K562 (cell line): ENCODE data around the gene RAB31. TPM values are rescaled to one million over a fixed set of nuclear protein-coding genes. Genes with fewer than 3 reads are reported as not detected.

ENCODE experiments used
- AFF1 ChIP-seq, 2 experiments: fragments of 450-650 bp; IDR thresholded peaks; 2 replicates each; pipeline ENCODE4 v1.6.1; 2018; ENCODE audit warnings: mild to moderate bottlenecking in 2 of 2, low read depth in 1 of 2; ENCODE audit not compliant: partially characterized antibody in 2 of 2
- CHD4 ChIP-seq: fragments of 200-600 bp; sonication (generic); IDR thresholded peaks from 3 replicates; pipeline ENCODE4 v1.6.1; 2012; ENCODE audit warnings: low read depth, mild to moderate bottlenecking, mixed read lengths, low read length, inconsistent platforms; ENCODE audit not compliant: insufficient read depth, insufficient replicate concordance, poor library complexity, severe bottlenecking
- CSDE1 ChIP-seq, 2 experiments: fragments of 450-650 bp; IDR thresholded peaks; 2 replicates each; pipeline ENCODE4 v1.6.1; 2016; ENCODE audit warnings: mild to moderate bottlenecking in 1 of 2
- GATAD2A ChIP-seq: fragments of 450-650 bp; IDR thresholded peaks from 2 replicates; pipeline ENCODE4 v1.6.1; 2017
- KDM2B ChIP-seq: fragments of 250-450 bp; sonication (Bioruptor Pico); IDR thresholded peaks from 2 replicates; pipeline ENCODE4 v1.8.0; 2021; ENCODE audit warnings: mild to moderate bottlenecking, moderate library complexity
- MTF1 ChIP-seq: fragments of 250-450 bp; sonication (Bioruptor Pico); IDR thresholded peaks from 2 replicates; pipeline ENCODE4 v1.9.0; 2021; ENCODE audit warnings: moderate library complexity, mild to moderate bottlenecking, inconsistent platforms, borderline replicate concordance
- NELFE ChIP-seq: IDR thresholded peaks from 2 replicates; pipeline ENCODE4 v1.6.1; 2011; ENCODE audit warnings: mild to moderate bottlenecking; ENCODE audit not compliant: insufficient read depth, insufficient read length
- NFIX ChIP-seq: fragments of 250-450 bp; sonication (Bioruptor Pico); IDR thresholded peaks from 2 replicates; pipeline ENCODE4 v1.4.0; 2020; ENCODE audit warnings: low read depth, mild to moderate bottlenecking, moderate library complexity
- POLR3A ChIP-seq: IDR thresholded peaks from 2 replicates; pipeline ENCODE4 v1.6.1; 2011; ENCODE audit warnings: borderline replicate concordance, mild to moderate bottlenecking, moderate library complexity; ENCODE audit not compliant: insufficient read length, insufficient read depth; ENCODE audit errors: extremely low read depth
- ZNF217 ChIP-seq: sonication (generic); formaldehyde crosslinking; IDR thresholded peaks from 2 replicates; pipeline ENCODE4 v1.8.0; 2022; ENCODE audit warnings: mild to moderate bottlenecking, missing genetic modification reagents
- ZNF431 ChIP-seq: sonication (generic); formaldehyde crosslinking; IDR thresholded peaks from 2 replicates; pipeline ENCODE4 v1.8.0; 2022; ENCODE audit warnings: mild to moderate bottlenecking, missing genetic modification reagents
- ZSCAN29 ChIP-seq: fragments of 450-650 bp; IDR thresholded peaks from 2 replicates; pipeline ENCODE4 v1.6.1; 2017
- polyA plus RNA-seq, 8 experiments: library from polyadenylated mRNA; depleted of rRNA in 4 of 8; stranded (reverse) in 5 of 8; unstranded in 3 of 8; fragments of >200 nt; fragmentation: Nextera tagmentation in 2 of 8; fragmentation: Illumina TruSeq in 1 of 8; extraction: Ambion mirVana in 2 of 8; extraction: Trizol in 1 of 8; gene quantifications; 2 replicates each; pipeline versions ENCODE4 v1.2.1 to v1.2.3, GENCODE V29; 2011 to 2014; ENCODE audit warnings: inconsistent platforms in 1 of 8, missing spikeins in 1 of 8
- total RNA-seq, 7 experiments: library from RNA; depleted of rRNA in 6 of 7; stranded (reverse); fragments of >200 nt in 6 of 7; fragmentation: Illumina TruSeq in 2 of 7; extraction: Trizol in 2 of 7; gene quantifications; 2 replicates each; pipeline versions ENCODE4 v1.2.1 to v1.2.3, GENCODE V29; 2011 to 2021; ENCODE audit warnings: low replicate concordance in 1 of 7
- TF ChIP-seq, protein P1 (sequence below), 2 experiments: fragments of 450-650 bp; IDR thresholded peaks; 2 replicates each; pipeline ENCODE4 v1.6.1; 2016; ENCODE audit warnings: mild to moderate bottlenecking in 2 of 2, borderline replicate concordance in 1 of 2, low read depth in 1 of 2, moderate library complexity in 1 of 2

RAB31 gene
- total and polyA plus RNA-seq, 9 of the 15 experiments (the other 6 are each of a cell fraction or from before 2014, with no cell fraction given), result 20.7 to 70.4 (median 41.3) TPM

GRCh38 chr18:9849407-9850283 is 141.5 kb downstream of the RAB31 start (continued):
- TF ChIP-seq, protein P1, sequence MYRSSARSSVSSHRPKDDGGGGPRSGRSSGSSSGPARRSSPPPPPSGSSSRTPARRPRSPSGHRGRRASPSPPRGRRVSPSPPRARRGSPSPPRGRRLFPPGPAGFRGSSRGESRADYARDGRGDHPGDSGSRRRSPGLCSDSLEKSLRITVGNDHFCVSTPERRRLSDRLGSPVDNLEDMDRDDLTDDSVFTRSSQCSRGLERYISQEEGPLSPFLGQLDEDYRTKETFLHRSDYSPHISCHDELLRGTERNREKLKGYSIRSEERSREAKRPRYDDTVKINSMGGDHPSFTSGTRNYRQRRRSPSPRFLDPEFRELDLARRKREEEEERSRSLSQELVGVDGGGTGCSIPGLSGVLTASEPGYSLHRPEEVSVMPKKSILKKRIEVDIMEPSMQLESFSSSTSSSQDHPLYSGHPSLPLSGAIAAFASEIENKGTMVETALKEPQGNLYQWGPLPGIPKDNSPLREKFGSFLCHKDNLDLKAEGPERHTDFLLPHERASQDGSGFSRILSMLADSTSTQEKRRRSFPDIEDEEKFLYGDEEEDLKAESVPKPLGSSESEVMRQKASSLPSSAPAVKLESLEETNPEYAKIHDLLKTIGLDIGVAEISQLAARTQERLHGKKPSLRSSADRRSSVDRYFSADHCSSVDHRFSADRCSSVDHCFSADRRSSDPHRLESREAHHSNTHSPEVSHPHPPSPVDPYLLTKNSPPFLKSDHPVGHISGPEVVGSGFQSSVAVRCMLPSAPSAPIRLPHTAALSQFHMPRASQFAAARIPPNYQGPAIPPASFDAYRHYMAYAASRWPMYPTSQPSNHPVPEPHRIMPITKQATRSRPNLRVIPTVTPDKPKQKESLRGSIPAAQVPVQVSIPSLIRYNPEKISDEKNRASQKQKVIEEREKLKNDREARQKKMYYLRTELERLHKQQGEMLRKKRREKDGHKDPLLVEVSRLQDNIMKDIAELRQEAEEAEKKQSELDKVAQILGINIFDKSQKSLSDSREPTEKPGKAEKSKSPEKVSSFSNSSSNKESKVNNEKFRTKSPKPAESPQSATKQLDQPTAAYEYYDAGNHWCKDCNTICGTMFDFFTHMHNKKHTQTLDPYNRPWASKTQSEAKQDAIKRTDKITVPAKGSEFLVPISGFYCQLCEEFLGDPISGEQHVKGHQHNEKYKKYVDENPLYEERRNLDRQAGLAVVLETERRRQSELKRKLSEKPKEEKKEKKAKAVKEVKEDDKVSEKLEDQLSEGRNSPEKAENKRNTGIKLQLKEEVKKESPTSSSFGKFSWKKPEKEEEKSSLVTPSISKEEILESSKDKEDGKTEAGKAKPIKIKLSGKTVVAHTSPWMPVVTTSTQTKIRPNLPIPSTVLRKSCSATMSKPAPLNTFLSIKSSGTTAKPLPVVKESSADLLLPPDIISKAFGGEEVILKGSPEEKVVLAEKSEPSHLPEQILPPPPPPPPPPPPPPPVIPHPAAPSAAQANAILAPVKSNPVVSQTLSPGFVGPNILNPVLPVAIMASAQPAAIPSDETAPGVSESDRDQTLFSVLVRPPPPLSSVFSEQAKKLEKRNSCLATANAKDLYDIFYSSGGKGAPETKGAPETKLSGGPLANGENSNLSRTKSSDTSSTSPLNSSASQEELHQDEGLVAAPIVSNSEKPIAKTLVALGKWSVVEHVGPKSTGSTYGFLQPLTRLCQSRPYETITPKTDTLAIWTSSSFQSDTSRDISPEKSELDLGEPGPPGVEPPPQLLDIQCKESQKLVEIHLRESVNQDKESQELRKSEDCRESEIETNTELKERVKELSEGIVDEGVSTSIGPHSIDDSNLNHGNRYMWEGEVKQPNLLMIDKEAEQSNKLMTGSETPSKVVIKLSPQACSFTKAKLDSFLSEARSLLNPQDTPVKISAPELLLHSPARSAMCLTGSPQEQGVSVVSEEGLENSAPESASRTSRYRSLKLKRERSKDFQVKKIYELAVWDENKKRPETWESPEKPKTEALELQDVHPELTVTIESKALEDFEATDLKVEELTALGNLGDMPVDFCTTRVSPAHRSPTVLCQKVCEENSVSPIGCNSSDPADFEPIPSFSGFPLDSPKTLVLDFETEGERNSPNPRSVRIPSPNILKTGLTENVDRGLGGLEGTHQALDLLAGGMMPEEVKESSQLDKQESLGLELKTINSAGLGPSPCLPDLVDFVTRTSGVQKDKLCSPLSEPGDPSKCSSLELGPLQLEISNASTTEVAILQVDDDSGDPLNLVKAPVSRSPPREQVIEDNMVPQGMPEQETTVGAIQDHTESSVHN (IDR thresholded peaks at IDR 0.05; ENCODE audit: borderline replicate concordance in 1 of 2, low read depth in 1 of 2), result peak in 1 of 2 experiments; percentile 50; a peak in 1 of 4 replicates
- TF ChIP-seq NELFE (no peak), ZSCAN29 (no peak), AFF1 (IDR thresholded peaks at IDR 0.05; ENCODE audit: low read depth in 1 of 2, partially characterized antibody in 2 of 2) (peak; percentile 59 to 72), GATAD2A (peak; percentile 46; the same call in 1 of the 2 replicates), MTF1 (CRISPR knock-in tag) (no peak), ZNF217 (CRISPR knock-in tag) (no peak), ZNF431 (no peak), POLR3A (no peak), NFIX (CRISPR knock-in tag) (no peak), CSDE1 (IDR thresholded peaks at IDR 0.05) (no peak), KDM2B (no peak), CHD4 (no peak)
